HG02642 (cell line): Measurements from ENCODE around the gene RXFP1.

Experiments used
- ATAC-seq: cut with Tn5 transposase; IDR thresholded peaks from one replicate; pipeline ENCODE4 v1.9.1; 2021; ENCODE audit warnings: mild to moderate bottlenecking; ENCODE audit not compliant: unreplicated experiment, poor library complexity

Gene RXFP1

GRCh38 chr4:158540125-158540907 lies 18.6 kb downstream of the RXFP1 start:
- ATAC-seq = no peak

- ATAC-seq = no peak
Observed at GRCh38 chr4:158541506-158541905, 19.8 kb downstream of the RXFP1 start.

- no peak for ATAC-seq
Observed at GRCh38 chr4:158543191-158543590, 21.5 kb downstream of the RXFP1 start.

- no peak for ATAC-seq
Observed at GRCh38 chr4:158544141-158544540, 22.5 kb downstream of the RXFP1 start.

- no peak for ATAC-seq
Observed at GRCh38 chr4:158553364-158553763, 31.7 kb downstream of the RXFP1 start.

- no peak for ATAC-seq
Observed at GRCh38 chr4:158560284-158560683, 38.6 kb downstream of the RXFP1 start.

- no peak for ATAC-seq
Observed at GRCh38 chr4:158566860-158567259, 45.2 kb downstream of the RXFP1 start.

GRCh38 chr4:158571736-158572135 lies 50.1 kb downstream of the RXFP1 start:
- ATAC-seq = no peak

GRCh38 chr4:158572608-158573007 lies 50.9 kb downstream of the RXFP1 start:
- no peak for ATAC-seq

GRCh38 chr4:158578476-158578875 lies 56.8 kb downstream of the RXFP1 start:
- no peak for ATAC-seq

GRCh38 chr4:158580064-158580463 lies 58.4 kb downstream of the RXFP1 start:
- no peak for ATAC-seq

- ATAC-seq = no peak
Observed at GRCh38 chr4:158581161-158581560, 59.5 kb downstream of the RXFP1 start.

- no peak for ATAC-seq
Observed at GRCh38 chr4:158586881-158587280, 65.2 kb downstream of the RXFP1 start.

- no peak for ATAC-seq
Observed at GRCh38 chr4:158588285-158588684, 66.6 kb downstream of the RXFP1 start.

GRCh38 chr4:158588777-158589176 lies 67.1 kb downstream of the RXFP1 start:
- no peak for ATAC-seq

GRCh38 chr4:158590306-158590705 lies 68.6 kb downstream of the RXFP1 start:
- ATAC-seq = no peak

- ATAC-seq = no peak
Observed at GRCh38 chr4:158590824-158591223, 69.1 kb downstream of the RXFP1 start.

GRCh38 chr4:158597879-158598596 lies 76.4 kb downstream of the RXFP1 start:
- ATAC-seq = no peak

- no peak for ATAC-seq
Observed at GRCh38 chr4:158599150-158599549, 77.5 kb downstream of the RXFP1 start.

GRCh38 chr4:158599765-158600498 lies 78.2 kb downstream of the RXFP1 start:
- no peak for ATAC-seq

- no peak for ATAC-seq
Observed at GRCh38 chr4:158604369-158604768, 82.7 kb downstream of the RXFP1 start.
